ENCODE measurements around the gene NNMT.

NNMT gene

DNA sequence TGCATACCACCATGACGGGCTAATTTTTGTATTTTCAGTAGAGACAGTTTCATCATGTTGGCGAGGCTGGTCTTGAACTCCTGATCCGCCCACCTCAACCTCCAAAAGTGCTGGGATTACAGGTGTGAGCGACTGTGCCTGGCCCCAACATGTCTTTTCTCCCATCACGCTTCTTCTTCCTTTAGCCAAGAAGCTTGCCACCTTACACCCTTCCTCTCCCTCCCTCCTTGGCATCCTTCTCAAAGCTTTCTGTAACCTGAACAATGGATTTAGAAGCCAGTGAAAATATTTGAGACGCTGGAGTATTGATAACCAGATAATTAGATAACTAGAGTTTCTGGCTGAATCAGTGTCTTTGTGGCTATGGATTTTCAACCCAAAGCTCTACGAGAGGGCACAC lies 11.3 kb upstream of the NNMT start:
- no peak for DNase-seq (ENCODE audit: low spot score)

DNA sequence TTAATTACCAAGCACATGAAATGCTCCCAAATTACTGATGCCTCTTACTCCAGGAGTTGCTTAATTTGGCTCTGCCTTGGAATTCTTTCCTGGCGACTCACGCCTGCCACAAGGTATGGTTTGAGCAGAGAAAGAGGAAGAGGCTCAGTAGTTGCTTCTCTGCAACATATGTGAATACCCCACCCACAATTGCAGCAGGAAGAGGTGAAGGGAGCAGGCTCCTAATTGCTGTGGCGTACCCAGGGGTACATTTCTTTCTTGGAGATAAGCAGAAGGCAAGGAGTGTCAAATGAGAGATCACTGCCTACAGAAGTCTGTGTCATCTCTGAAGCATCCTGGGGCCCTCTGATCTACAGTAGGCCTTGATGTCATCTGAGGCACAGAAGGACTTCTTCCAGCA lies 10.6 kb upstream of the NNMT start:
- no peak for DNase-seq (ENCODE audit: low spot score)

DNA sequence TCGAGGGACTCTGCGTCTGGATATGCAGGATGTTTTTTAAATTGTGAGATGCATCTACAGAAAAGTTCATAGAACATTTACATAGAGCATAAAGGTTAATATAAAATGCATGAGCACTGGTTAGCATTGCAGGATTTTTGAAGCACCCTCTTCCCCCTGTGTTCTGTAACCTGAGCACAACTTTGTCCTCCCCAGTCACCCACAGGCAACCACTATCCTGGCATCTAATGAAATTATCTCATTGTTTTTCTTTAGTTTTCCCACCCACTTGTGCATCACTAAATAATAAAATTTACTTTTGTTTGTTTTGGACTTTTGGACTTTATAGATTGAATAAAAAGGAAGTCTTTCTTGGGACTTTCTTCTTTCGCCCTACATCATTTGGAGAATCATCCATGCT lies 10.0 kb upstream of the NNMT start:
- no peak for DNase-seq (ENCODE audit: low spot score)

DNA sequence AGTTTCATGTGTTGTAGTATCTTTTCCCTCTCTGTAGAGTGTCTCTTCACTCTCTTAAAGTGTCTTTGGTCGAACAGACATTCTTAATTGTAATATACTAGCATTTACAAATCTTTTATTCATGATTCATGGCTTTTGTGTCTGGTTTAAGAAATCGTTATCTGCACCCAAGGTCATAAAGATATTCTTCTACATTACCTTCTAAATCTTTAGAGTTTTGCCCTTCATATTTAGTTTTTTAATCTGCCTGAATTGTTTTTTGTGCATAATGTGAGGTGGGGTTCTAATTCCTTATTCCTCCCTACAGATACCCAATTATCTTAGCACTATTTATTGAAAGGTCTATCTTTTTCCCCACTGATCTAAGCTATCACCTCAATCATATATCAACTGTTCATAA lies 9.0 kb upstream of the NNMT start:
- no peak for DNase-seq (ENCODE audit: low spot score)

DNA sequence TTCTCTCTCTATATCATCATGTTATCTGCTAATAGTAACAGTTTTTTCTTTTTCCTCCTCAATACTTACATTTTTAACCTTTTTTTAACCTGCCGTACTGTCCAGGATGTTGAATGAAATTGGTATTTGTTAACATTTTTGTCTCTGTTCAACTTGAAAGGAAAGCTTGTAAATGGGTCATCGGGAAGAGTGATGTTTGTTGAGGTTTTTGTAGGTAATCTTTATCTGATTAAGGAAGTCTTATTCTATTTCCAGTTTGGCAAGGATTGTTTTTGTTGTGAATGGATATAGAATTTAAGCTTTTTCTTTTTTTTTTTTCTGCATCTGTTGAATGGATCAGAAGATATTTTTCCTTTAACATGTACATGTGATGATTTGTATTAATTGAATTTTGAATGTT lies 8.1 kb upstream of the NNMT start:
- DNase-seq (ENCODE audit: low spot score) = no peak

DNA sequence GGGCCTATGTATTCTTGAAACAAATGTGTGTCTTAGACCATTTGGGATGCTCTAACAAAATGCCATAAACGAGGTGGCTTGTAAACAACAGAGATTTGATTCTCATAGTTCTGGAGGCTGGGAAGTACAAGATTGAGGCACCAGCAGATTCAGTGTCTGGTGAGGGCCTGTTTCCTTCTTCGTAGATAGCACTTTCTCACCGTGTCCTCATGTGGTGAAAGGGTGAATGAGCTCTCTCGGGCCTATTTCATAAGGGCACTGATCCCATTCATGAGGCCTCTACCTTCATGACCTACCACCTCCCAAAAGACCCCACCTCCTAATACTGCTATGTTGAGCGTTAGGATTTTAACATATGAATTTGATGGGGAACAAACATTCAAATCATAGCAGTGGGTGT lies 6.4 kb upstream of the NNMT start:
- DNase-seq (ENCODE audit: low spot score) = no peak

DNA sequence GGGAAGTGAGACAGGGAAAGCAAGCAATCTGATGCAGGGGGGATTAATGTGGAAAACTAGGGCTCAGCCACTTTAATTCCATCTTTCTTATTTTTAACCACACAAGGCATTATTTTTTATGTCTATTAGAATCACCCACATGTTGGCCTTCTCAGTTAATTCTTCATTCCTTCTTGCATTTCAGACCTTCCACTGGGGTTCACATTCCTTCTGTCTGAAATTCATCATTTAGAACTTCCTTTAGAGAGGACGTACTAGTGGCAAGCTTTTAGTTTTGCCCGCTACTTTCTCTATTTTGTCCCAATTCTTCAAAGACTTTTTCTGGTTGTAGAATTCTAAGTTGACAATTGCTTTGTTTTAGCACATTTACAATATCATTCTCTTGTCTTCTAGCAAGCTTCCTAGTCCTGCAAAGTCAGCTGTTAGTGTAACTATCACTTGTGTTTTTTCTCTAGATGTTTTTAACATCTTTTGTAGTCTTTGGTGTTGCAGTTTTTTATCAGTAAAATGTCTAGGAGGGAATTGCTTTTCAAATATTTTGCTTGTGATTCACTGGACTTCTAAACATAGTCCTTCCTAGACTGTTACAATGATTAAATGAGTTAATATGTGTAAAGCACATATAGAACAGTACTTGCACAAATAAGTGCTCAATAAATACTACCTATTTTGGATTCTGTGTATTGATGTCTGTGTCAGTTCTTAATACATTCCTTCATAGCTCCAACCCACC lies 5.5 kb upstream of the NNMT start:
- no peak for DNase-seq (ENCODE audit: low spot score)

DNA sequence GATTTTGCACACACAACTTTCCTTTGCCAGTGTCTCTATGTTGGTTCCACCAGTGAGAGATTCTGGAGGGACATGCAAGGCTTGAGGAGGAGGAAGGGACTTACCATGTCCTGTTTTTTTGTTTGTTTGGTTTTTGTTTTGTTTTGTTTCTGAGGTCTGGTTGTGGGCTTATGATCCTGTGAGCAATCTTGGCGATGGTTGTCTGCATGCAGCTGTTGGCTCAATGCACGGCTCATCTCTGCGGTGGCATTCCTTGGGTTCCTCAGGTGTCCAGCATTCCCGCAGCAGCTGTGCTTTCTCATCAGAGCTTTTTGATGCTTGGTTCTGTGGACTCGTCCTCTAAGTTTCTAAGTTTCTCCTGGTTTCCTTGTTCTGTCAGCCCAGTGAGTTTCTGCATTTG lies 4.8 kb upstream of the NNMT start:
- no peak for DNase-seq (ENCODE audit: low spot score)

DNA sequence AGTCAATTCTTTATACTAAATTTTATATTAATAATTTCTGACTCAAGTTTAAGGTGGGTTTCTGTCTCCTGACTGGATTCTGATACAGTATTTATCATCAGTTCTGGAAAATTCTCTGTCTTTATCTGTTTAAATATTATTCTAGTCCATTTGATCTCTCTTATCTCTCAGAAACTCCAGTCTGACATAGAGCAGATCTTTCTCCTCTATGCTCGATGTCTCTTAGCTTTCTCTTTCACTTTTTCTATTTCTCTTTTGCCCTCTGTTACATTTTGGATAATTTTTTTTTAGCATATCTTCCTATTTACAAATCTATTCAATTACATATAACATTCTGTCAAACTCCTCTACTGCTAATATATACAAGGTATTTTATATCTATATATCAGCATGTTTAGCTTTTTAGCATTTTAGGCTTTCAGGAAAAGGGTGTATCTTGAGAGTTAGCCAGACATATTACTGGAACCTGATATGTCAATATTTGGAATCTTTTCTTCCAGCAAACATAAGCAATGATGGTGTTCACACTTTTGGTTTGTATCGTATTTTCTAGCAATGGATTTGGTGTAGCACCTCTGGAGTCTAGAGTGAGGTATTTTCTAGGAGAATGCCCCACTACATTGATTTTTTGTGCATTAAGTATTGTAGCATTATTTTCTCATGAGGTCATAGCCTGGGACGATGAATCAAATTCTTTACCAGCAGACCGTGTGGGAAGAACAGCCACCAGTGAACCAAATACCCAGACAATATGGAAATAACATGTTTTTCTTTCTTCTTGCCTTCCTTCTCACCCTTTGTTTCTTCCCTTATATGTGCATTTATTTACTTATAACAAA lies 4.1 kb upstream of the NNMT start:
- no peak for DNase-seq (ENCODE audit: low spot score)

DNA sequence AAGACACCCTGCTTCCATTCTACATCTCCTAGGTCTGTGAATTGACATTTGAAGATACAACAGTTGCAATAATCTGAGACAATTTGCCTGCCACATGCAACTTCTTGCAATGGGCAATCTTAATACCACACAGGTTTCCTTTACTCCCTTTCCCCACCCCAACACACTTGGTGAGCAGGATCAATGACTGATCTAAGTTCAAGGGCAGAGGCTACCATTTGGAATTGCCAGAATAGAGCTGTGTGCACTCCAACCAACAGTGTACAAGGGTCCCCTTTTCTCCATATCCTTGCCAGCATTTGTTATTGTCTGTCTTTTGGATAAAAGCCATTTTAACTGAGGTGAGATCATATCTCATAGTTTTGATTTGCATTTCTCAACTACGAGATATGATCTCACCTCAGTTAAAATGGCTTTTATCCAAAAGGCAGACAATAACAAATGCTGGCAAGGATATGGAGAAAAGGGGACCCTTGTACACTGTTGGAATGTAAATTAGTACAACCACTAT lies 2.9 kb upstream of the NNMT start:
- no peak for DNase-seq (ENCODE audit: low spot score)

DNA sequence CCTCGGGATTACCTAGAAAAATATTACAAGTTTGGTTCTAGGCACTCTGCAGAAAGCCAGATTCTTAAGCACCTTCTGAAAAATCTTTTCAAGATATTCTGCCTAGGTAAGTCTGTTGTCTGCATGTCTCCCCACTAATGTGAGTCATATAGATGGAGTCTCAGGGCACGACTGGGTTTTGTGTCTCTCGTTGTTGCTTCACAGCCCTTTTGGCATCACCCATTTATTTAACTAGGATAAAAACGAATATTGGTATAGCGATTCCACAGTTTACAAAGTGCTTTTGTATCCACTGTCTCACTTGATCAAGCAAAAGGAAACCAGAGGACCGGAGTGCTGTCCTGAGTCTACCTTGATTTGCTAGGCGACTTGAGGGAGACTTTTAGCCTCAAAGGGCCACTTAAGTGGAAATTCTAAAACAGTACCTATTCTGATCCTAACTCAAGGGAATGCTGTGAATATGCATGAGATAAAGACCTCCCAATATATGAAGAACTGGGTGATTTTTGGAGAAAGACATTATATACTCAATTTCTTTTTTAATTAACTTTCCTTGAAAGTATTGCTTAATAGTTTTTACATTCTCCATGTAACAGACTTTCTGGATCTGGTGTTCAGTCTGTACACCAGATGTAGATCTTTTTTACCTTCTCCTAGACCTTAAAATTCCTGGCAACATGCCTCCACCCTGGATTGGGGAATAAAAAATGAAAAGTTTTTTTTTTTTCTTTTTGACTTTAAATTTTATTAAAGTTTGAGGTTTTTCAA lies 590 bp downstream of the NNMT start:
- DNase-seq (ENCODE audit: low spot score) = no peak

DNA sequence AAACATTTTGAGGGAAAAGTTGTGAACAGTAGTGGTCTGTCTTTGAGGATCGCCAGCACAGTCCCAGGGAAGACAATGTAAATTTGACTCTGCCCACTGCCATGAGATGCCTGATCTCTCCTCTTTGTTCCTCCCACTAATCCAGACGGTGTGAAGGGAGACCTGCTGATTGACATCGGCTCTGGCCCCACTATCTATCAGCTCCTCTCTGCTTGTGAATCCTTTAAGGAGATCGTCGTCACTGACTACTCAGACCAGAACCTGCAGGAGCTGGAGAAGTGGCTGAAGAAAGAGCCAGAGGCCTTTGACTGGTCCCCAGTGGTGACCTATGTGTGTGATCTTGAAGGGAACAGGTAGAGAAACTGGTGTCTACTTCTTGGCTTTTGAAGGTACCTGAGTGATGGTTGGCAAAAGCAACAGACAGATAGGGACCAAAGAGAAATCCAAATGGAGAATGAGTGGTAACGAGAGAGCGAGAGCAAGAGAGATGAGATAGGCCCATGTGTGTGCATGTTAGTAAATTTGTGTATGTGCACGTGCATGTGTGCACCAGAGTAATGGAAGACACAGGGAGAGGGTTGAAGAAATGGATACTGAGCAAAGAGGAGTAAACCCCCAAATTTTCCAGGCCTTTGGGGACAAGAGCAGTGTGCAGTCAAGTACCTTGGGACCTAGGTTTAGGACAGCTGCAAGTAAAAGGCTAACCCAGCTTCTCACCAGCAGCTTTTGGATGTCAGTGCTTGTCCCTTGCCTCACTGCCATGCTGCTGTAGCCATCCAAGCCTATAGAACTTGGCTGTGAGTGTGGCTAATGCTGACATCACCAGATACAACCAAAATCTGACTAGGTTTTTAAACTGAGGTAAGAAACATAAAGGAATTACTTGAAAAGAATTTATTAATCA lies 1.9 kb downstream of the NNMT start:
- no peak for DNase-seq (ENCODE audit: low spot score)

DNA sequence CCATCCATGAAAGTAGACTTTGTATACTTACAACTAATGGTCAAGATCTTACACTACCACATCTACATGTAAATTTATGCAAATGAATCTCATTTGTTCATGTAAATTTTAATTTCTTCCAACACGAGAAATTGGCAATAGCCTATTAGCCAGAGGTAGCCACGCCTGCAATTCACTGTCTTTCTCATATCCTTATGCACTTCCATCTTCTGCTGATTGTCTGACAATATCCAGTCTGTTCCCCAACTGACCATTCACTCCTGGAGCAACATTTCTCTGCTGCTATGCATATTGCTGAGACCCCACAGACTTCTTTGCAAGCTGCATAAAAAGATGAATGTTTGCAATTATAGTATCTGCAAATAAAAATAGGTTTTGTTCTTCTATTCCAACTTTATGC lies 2.5 kb downstream of the NNMT start:
- DNase-seq (ENCODE audit: low spot score) = no peak

DNA sequence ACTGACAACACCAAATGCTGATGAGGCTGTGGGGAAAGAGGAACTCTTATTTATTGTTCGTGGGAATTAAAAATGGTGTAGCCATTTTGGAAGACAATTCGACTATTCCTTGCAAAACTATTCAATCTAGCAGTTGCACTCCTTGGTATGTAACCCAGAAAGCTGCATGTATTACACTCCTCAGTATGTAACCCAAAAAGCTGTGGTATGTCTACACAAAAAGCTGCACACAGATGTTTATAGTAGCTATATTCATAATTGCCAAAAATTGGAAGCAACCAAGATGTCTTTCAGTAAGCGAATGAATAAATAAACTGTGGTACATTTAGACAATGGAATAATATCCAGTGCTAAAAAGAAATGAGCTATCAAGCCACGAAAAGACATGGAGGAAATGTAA lies 4.9 kb downstream of the NNMT start:
- no peak for DNase-seq (ENCODE audit: low spot score)

DNA sequence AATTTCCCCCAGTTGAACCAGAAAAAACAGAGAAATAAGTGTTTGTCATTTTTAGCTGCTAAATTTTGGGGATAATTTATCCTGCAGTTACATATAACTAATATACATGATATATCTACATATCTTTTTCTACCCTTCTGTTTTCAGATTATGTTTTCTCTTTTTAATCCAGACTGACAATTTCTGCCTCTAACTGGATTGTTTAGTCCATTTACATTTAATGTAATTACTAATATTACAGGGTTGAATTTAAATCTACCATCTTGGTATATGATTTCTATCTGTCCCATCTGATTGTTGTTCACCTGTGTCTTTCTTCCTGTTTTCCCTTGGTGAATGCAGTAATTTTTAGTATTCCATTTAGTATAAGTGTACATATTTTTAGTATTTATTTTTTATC lies 5.7 kb downstream of the NNMT start:
- DNase-seq (ENCODE audit: low spot score) = no peak

DNA sequence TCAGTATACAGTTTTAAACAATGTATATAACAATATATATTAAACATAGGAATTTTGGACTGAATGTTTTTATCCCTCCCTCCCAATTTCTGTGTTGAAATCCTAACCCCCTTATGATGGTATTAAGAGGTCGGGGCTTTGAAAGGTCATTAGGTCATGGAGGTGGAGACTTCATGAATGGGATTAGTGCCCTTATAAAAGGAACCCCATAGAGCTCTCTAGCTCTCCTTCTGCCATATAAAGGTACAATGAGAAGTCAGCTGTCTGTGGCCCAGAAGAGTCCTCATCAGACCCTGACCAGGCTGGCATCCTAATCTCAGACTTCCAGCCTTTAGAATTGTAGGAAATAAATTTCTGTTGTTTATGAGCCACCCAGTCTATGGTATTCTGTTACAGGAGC lies 6.5 kb downstream of the NNMT start:
- no peak for DNase-seq (ENCODE audit: low spot score)

DNA sequence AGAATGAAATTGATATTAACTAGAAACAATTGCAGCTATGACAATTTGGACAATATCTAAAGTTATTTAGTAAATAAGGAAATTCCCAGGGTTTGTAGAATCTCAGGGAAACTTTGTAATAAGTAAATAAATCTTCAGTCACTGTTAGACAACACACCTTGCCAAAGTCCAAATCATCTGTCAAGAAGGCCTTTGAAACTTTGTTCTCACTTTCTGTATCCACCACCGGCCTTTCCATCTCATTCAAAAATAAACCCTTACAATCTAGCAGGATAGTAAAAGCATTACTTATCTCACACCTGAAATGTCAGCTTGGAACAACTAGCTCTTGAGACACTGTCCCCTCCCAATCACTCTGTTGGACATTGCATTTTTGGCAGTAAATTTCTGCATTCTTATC lies 7.9 kb downstream of the NNMT start:
- no peak for DNase-seq (ENCODE audit: low spot score)

DNA sequence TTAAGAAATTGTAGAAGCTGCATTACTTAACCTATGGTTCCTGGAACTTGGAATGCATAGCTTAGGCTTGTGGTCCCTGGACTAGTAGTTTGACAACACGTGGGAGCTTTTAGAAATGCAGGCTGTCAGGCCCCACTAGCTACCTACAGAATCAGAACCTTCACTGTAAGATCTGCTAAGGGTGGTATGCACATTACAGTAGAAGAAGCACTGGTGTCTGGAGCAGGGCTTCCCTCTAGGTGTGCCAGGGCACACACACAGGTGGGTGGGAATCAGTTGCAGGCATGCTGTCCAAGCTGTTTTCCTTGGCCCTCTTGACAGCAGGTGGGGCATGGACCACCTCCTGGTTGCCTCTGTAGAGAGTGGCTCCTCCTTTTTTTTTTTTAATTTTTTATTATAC lies 8.8 kb downstream of the NNMT start:
- no peak for DNase-seq (ENCODE audit: low spot score)

DNA sequence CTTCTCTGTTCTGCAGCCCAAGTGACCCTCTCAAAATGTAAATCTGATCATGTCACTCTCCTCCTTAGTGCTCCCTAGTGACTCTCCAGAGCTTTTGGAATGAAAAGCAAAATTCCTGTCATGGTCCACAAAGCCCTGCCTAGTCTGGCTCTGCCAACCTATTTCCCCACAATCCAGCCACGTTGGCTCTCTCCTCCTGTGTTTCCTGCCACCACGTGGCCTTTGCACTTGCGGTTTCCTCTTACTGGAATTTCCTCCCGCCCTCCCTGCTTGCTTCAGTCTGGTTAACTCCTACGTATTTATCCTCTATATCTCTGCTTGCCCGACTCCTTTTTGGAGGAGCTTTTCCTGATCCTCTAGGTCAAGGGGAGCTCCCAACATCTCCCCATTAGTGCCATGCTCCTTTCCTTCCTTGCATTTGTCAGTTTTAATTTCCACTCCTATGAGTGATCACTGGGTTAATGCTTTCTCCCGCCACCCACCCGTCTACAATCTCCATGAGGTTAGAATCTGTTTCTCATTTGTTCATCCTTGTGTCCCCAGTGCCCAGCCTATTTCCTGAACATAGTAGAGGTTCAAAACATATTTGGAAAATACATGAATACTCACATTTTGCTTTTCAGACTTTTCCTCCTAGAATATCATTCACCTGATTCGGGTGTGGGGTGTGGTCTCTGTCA lies 11.5 kb downstream of the NNMT start:
- no peak for DNase-seq (ENCODE audit: low spot score)

DNA sequence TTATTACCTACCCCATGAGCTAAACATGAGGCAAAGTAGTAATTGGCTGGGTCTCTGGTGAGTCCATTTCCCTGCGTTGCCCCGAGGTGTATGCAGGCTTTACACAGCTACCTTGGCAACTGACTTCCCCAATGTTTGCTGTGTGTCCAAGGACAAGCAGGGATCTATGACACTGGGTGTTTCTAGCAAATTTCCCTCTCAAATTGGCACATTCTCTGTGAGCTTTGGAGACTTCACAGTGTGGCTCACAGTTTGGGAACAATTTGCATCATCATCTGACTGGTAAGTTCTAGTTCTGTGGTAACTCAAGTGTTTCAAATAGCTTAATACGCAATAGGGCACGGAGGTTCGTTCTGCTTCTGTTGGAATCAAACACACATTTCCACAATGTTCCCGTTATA lies 12.5 kb downstream of the NNMT start:
- no peak for DNase-seq (ENCODE audit: low spot score)

DNA sequence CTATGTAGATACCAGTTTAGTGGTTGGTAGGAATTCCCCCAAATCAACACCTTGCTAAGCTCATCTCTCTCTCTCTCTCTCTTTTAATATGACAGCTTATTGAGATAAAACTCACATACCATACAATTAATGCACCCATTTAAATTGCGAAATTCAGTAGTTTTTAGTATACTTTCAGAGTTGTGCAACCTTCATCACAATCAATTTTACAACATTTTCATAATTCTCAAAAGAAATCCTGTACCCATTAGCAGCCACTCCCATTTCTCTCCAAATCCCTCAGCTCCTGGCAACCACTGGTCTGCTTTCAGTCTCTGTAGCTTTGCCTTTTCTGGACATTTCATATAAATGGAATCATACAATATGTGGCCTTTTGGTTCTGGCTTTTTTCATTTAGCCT lies 13.3 kb downstream of the NNMT start:
- DNase-seq (ENCODE audit: low spot score) = no peak

Measured in CD4-positive, alpha-beta T cell treated with Interleukin-6 at 100 ng/mL for 8 hours (primary cell).